Activated CD8-positive, alpha-beta memory T cell treated with anti-CD3 and anti-CD28 coated beads, Interleukin-2, amount 50 U/mL, for 4 hours (primary cell): ENCODE data around the gene RBP4.

Experiments
- DNase-seq: peaks from one replicate; pipeline ENCODE4 v3.0.0-alpha.2; 2020

Gene RBP4

DNA sequence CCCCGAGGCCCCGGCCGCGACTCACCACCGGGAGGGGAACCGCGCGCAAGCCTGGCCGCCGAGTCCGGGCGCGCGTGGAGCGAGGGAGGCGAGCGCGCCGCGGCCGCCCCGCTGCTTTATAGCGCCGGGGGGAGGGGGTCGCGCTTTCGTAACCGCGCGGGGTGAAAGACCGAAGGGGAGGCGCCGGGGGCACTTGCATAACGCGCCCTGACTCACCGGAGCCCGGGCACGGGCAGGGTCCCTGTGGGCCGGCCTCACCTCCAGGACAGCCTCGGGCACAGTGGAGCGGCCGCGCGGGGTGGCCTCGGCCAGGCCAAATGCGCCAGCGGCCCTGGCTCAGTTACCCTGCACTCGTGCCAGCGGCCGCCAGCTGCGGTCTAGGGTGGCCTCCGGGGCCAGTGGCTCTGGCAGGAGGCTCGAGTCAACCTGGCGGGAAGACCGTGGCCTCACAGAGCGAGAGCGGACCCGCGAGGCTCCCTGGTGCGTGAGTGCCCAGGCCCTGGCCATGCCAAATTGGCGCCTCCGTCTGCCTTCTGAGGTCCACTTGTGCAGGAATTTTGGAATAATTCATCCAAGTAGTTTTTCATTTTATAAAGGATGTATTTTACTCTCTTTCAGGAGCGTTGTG lies at the start of gene RBP4:
RBP4 (minus strand) TSS at position 90 of the 628 bp plus-strand sequence. CDS start 207 bp downstream, outside the sequence.
- no peak for DNase-seq

GRCh38 chr10:93639791-93640190 lies 38.8 kb upstream of the RBP4 start:
- DNase-seq: no peak

GRCh38 chr10:93630625-93631557 lies 29.9 kb upstream of the RBP4 start:
- DNase-seq: no peak

- DNase-seq: no peak
These were observed 28.7 kb upstream of the RBP4 start for GRCh38 chr10:93629647-93630305.

GRCh38 chr10:93628858-93629257 lies 27.8 kb upstream of the RBP4 start:
- no peak for DNase-seq

DNA sequence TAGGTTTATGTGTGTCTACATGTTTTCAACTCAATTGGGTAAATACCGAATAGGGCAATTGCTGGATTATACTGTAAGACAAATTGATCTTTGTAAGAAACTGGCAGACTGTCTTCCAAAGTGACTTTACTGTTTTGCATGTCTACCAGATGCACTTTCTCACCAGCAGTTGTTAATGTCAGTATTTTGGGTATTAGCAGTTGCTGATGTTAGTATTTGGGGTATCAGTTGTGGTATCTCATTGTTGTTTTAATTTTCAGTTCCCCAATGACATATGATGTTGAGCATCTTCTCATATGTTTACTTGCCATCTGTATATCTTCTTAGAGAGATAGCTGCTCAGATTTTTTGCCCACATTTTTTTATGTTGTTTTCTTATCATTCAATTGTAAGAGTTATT lies 21.9 kb upstream of the RBP4 start:
- DNase-seq: no peak

GRCh38 chr10:93620925-93621324 lies 19.9 kb upstream of the RBP4 start:
- no peak for DNase-seq

DNA sequence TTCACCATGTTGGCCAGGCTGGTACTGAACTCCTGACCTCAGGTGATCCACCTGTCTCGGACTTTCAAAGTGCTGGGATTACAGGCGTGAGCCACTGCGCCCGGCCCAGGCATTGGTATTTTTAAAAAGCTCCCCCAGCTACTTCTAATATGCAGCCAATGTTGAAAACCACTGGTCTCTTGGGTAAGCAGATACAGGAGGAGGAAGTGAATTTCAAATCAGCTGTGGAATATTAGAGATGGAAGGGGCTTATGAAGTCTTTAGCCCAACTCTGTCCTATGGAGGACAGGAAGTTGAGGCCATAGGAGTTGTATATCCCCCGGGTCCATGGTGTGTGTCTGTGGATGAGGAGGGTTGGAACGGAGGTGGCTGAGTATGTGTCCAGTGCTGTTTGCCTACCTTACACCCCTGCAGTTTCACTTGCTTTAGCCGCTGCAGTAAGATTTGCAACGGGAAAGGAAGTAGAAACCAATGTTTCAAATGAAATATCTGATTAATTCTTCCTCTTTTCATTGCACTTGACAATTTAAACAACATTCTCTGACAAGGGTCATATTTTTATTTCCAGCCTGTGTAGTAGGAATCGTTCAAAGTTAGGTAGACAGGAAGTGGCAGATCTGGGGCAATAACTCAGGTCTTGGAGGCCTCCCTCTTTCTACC lies 14.7 kb upstream of the RBP4 start:
- no peak for DNase-seq

DNA sequence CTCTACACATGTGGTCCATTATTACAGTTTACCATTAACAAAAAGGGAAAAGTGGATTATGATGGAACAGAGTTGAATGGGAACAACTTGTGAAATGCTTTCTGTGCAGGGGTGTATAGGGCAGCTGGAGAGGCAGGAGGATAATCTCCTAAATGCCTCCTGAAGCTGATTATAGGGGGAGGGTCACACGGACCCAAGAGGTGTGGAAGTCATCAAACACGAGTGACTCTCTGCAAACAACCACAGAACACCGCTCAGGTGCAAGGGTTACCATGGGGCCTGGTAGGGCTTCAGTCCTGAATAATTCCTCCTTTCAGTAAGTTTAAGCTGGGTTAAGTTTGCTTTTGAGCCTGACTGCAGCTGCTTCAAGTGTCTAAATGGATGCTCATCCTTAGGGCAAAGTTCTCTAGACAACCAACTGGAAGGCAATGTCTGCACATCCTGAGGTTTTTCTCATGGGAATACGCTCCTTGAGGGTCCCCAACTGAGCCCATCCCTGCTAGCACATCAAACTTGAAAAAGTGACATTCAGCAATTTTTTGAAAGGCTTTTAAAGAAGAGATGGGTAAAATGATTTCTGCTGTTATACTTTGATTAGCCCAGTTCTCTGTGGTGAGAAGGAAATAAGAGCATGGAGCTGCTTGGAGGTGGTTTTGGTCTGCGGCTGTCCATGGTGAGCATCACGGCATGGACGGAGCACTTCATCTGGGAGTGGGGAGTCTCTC lies 13.2 kb upstream of the RBP4 start:
- no peak for DNase-seq

DNA sequence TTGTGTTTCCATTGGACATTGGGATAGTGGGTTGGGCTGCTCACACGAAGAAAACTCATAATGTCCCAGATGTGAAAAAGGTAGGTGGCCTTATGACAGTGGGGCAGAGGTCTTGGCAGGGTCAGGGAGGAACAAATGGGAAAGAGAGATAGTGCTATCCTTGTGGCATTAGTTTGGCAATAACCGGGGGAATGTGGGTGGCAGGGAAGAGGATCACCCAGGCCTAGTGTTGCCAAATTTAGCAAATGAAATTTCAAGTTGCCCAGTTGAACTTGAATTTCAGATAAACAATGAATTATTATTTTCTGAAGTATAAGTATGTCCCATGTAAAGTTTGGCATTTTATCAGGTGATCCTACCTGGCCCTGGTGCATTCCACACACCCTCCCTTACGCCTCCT lies 12.1 kb upstream of the RBP4 start:
- DNase-seq: no peak

- no peak for DNase-seq
These were observed 11.3 kb upstream of the RBP4 start, which contains the start of gene PDE6C for GRCh38 chr10:93612311-93612710. Gene PDE6C (plus strand): TSS chr10:93612537. CDS start chr10:93612726, 189 bp downstream.

GRCh38 chr10:93608421-93608820 lies 7.4 kb upstream of the RBP4 start:
- DNase-seq: no peak

GRCh38 chr10:93604146-93604545 lies 3.1 kb upstream of the RBP4 start:
- no peak for DNase-seq

GRCh38 chr10:93603023-93603422 lies 2.0 kb upstream of the RBP4 start:
- DNase-seq: no peak

- no peak for DNase-seq
These were observed 733 bp upstream of the RBP4 start for GRCh38 chr10:93601774-93602162.

DNA sequence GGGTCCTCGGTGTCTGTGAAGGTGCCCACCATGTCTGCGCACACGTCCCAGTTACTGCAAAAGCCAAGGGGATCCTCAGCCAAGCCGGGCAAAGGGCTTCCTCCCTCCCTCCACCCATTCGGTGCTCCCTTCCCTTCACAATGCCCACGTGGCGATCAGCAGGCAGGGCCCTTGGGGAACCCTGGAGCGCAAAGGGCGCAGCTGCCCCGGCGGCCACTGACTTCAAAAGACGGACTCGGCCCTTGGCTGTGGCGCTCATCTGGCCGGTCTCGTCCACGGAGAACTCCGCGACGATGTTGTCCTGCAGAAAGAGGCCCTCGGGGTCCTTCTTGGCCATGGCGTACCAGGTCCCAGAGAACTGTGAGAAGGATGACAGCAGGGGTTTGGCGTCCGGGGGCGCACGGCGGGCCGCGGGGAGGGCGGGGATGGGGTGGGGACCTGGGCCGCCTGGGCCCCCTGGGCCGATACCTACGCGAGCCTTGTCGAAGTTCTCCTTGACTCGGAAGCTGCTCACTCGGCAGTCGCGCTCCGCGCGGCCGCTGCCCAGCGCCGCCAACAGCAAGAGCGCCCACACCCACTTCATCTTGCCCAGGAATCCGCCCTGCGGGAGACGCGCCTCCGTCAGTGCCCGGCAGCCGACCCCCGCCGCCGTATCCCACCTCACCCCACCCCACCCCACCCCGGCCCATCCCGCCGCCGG lies 439 bp downstream of the RBP4 start:
- DNase-seq: no peak

DNA sequence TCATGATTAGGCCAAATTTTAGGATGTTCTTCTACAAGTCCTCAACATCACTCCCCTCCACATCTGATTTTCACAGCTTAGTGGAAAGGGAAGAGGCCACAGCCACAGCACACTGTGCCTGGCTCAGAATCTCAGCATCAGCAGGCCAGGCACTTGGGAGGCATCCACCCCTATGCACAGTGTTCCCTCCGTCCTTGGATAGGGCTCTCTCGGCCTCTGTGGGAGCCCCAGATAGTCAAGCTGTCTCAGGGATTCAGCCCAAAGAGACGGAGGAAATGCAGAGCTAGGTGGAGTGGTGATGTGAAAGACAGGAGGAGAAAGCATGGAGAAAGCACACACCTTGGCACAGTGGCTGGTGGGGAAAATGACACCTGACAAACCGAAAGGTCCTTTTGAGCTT lies 1.3 kb downstream of the RBP4 start:
- no peak for DNase-seq

- DNase-seq: no peak
These were observed 1.7 kb downstream of the RBP4 start for GRCh38 chr10:93599335-93599734.

- DNase-seq: no peak
These were observed 2.9 kb downstream of the RBP4 start for GRCh38 chr10:93598157-93598556.

DNA sequence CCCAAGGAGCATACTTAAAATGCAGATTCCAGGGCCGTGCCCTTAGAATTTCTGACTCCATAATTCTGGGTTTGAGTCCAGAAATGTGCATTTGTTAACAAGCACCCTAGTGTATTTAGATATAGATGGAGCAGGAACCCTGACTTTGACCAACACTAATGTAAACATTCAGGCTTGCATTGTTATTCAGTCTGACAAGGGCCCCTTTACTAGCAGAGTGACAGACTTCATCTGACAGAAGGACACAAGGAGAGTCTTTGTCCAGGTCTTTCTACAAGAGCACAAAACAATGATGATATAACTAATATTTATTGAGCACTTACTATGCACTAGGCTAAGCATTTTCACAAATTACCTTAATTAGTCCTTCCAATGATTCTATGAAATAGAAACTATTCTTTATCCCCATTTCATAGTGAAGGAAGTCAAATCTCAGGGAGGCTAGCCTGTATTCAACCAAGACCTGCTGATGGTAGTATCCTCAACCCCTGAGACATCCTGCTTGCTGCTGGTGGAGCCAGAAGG lies 3.9 kb downstream of the RBP4 start:
- no peak for DNase-seq

GRCh38 chr10:93596539-93596938 lies 4.5 kb downstream of the RBP4 start:
- no peak for DNase-seq
